ENCODE data around the gene TEKT5.

The TEKT5 gene

GRCh38 chr16:10609402-10609774 lies 85.3 kb downstream of the TEKT5 start:
- Histone ChIP-seq H3K4me1 (ENCODE audit: control insufficient read depth, low read depth, low read length) (no peaks in the 10 kb centered on the region), H3K9ac (ENCODE audit: low read length) (no peak overlapping the region), H3K18ac (ENCODE audit: low read length) (no peak overlapping the region), H3K4me3 (ENCODE audit: low read length) (no peak overlapping the region), H4K5ac (ENCODE audit: low read length) (no peak overlapping the region), H3K56ac (ENCODE audit: low read length) (no peak overlapping the region), H3K36me3 (ENCODE audit: control insufficient read depth, insufficient read depth, low read length) (no peaks in the 10 kb centered on the region), H3K23ac (ENCODE audit: low read length) (no peak overlapping the region), H2AK5ac (ENCODE audit: low read length) (no peak overlapping the region), H3K27ac (ENCODE audit: low read depth, low read length) (no peak overlapping the region), H2BK15ac (replicated peaks; ENCODE audit: low read depth) (no peak overlapping the region), H3K79me1 (ENCODE audit: low read length) (no peaks in the 10 kb centered on the region), H3K4me2 (ENCODE audit: low read length) (no peak overlapping the region), H3K79me2 (ENCODE audit: control insufficient read depth, insufficient read depth, low read length) (no peaks in the 10 kb centered on the region), H4K8ac (ENCODE audit: low read depth, low read length) (no peak overlapping the region), H2BK5ac (ENCODE audit: low read length) (no peak overlapping the region), H3K27me3 (ENCODE audit: insufficient read depth, low read length, poor library complexity) (no peaks in the 10 kb centered on the region), H3K4ac (ENCODE audit: low read depth, low read length) (no peak overlapping the region), H2BK120ac (ENCODE audit: low read depth, low read length) (no peak overlapping the region)
- no CpG with 5 or more reads among the region's 7 CpGs for WGBS (ENCODE audit: extremely low coverage, insufficient coverage, low lambda C conversion rate)
- DNase-seq = no peak

GRCh38 chr16:10608687-10609401 lies 85.9 kb downstream of the TEKT5 start:
- H3K56ac ChIP-seq (ENCODE audit: low read length) = no peak overlapping the region
- H3K27me3 ChIP-seq (ENCODE audit: insufficient read depth, low read length, poor library complexity) = no peaks in the 10 kb centered on the region
- H3K9ac ChIP-seq (ENCODE audit: low read length) = no peak overlapping the region
- no peak overlapping the region for H2BK5ac ChIP-seq (ENCODE audit: low read length)
- H3K4me1 ChIP-seq (ENCODE audit: control insufficient read depth, low read depth, low read length) = no peaks in the 10 kb centered on the region
- H4K8ac ChIP-seq (ENCODE audit: low read depth, low read length) = no peak overlapping the region
- H3K79me2 ChIP-seq (ENCODE audit: control insufficient read depth, insufficient read depth, low read length) = no peaks in the 10 kb centered on the region
- no peaks in the 10 kb centered on the region for H3K79me1 ChIP-seq (ENCODE audit: low read length)
- H3K27ac ChIP-seq (ENCODE audit: low read depth, low read length) = no peak overlapping the region
- no peak overlapping the region for H3K18ac ChIP-seq (ENCODE audit: low read length)
- H3K4me3 ChIP-seq (ENCODE audit: low read length) = no peak overlapping the region
- no peak overlapping the region for H2BK15ac ChIP-seq (replicated peaks; ENCODE audit: low read depth)
- no peaks in the 10 kb centered on the region for H3K36me3 ChIP-seq (ENCODE audit: control insufficient read depth, insufficient read depth, low read length)
- WGBS (ENCODE audit: extremely low coverage, insufficient coverage, low lambda C conversion rate) = no CpG with 5 or more reads among the region's 11 CpGs
- no peak for DNase-seq
- H3K4ac ChIP-seq (ENCODE audit: low read depth, low read length) = no peak overlapping the region
- no peak overlapping the region for H3K23ac ChIP-seq (ENCODE audit: low read length)
- H2AK5ac ChIP-seq (ENCODE audit: low read length) = no peak overlapping the region
- H2BK120ac ChIP-seq (ENCODE audit: low read depth, low read length) = no peak overlapping the region
- no peak overlapping the region for H4K5ac ChIP-seq (ENCODE audit: low read length)
- no peak overlapping the region for H3K4me2 ChIP-seq (ENCODE audit: low read length)

- Histone ChIP-seq H3K79me2 (ENCODE audit: control insufficient read depth, insufficient read depth, low read length) (no peaks in the 10 kb centered on the region), H2AK5ac (ENCODE audit: low read length) (no peak overlapping the region), H3K4me1 (ENCODE audit: control insufficient read depth, low read depth, low read length) (no peaks in the 10 kb centered on the region), H3K27me3 (ENCODE audit: insufficient read depth, low read length, poor library complexity) (no peaks in the 10 kb centered on the region), H3K23ac (ENCODE audit: low read length) (no peak overlapping the region), H3K4ac (ENCODE audit: low read depth, low read length) (no peak overlapping the region), H3K27ac (ENCODE audit: low read depth, low read length) (no peak overlapping the region), H2BK5ac (ENCODE audit: low read length) (no peak overlapping the region), H3K18ac (ENCODE audit: low read length) (no peak overlapping the region), H3K36me3 (ENCODE audit: control insufficient read depth, insufficient read depth, low read length) (no peaks in the 10 kb centered on the region), H4K8ac (ENCODE audit: low read depth, low read length) (no peak overlapping the region), H2BK120ac (ENCODE audit: low read depth, low read length) (no peak overlapping the region), H3K4me2 (ENCODE audit: low read length) (no peak overlapping the region), H3K79me1 (ENCODE audit: low read length) (no peaks in the 10 kb centered on the region), H4K5ac (ENCODE audit: low read length) (no peak overlapping the region), H3K56ac (ENCODE audit: low read length) (no peak overlapping the region), H2BK15ac (replicated peaks; ENCODE audit: low read depth) (no peak overlapping the region), H3K9ac (ENCODE audit: low read length) (no peak overlapping the region), H3K4me3 (ENCODE audit: low read length) (no peak overlapping the region)
- no CpG with 5 or more reads among the region's 3 CpGs for WGBS (ENCODE audit: extremely low coverage, insufficient coverage, low lambda C conversion rate)
- no peak for DNase-seq
These were observed 87.6 kb downstream of the TEKT5 start for GRCh38 chr16:10607157-10607556.

- no peak for DNase-seq
- Histone ChIP-seq H4K8ac (ENCODE audit: low read depth, low read length) (no peak overlapping the region), H2BK120ac (ENCODE audit: low read depth, low read length) (no peak overlapping the region), H2BK15ac (replicated peaks; ENCODE audit: low read depth) (no peak overlapping the region), H3K36me3 (ENCODE audit: control insufficient read depth, insufficient read depth, low read length) (no peaks in the 10 kb centered on the region), H3K4me3 (ENCODE audit: low read length) (no peak overlapping the region), H3K23ac (ENCODE audit: low read length) (no peak overlapping the region), H3K4ac (ENCODE audit: low read depth, low read length) (no peak overlapping the region), H2AK5ac (ENCODE audit: low read length) (no peak overlapping the region), H3K18ac (ENCODE audit: low read length) (no peak overlapping the region), H3K79me1 (ENCODE audit: low read length) (no peaks in the 10 kb centered on the region), H3K79me2 (ENCODE audit: control insufficient read depth, insufficient read depth, low read length) (no peaks in the 10 kb centered on the region), H3K4me2 (ENCODE audit: low read length) (no peak overlapping the region), H3K4me1 (ENCODE audit: control insufficient read depth, low read depth, low read length) (no peaks in the 10 kb centered on the region), H3K27me3 (ENCODE audit: insufficient read depth, low read length, poor library complexity) (no peaks in the 10 kb centered on the region), H4K5ac (ENCODE audit: low read length) (no peak overlapping the region), H3K56ac (ENCODE audit: low read length) (no peak overlapping the region), H3K27ac (ENCODE audit: low read depth, low read length) (no peak overlapping the region), H3K9ac (ENCODE audit: low read length) (no peak overlapping the region), H2BK5ac (ENCODE audit: low read length) (no peak overlapping the region)
- WGBS (ENCODE audit: extremely low coverage, insufficient coverage, low lambda C conversion rate) = no CpG with 5 or more reads among the region's 6 CpGs
These were observed 88.1 kb downstream of the TEKT5 start for GRCh38 chr16:10606607-10607006.

- H4K5ac ChIP-seq (ENCODE audit: low read length) = no peak overlapping the region
- H2BK120ac ChIP-seq (ENCODE audit: low read depth, low read length) = no peak overlapping the region
- no peak overlapping the region for H3K4ac ChIP-seq (ENCODE audit: low read depth, low read length)
- H3K27me3 ChIP-seq (ENCODE audit: insufficient read depth, low read length, poor library complexity) = no peaks in the 10 kb centered on the region
- no peak overlapping the region for H3K56ac ChIP-seq (ENCODE audit: low read length)
- no peak overlapping the region for H3K27ac ChIP-seq (ENCODE audit: low read depth, low read length)
- H3K79me1 ChIP-seq (ENCODE audit: low read length) = no peaks in the 10 kb centered on the region
- H3K9ac ChIP-seq (ENCODE audit: low read length) = no peak overlapping the region
- no peak overlapping the region for H2BK5ac ChIP-seq (ENCODE audit: low read length)
- no peak overlapping the region for H2AK5ac ChIP-seq (ENCODE audit: low read length)
- no peak overlapping the region for H3K18ac ChIP-seq (ENCODE audit: low read length)
- H3K36me3 ChIP-seq (ENCODE audit: control insufficient read depth, insufficient read depth, low read length) = no peaks in the 10 kb centered on the region
- H4K8ac ChIP-seq (ENCODE audit: low read depth, low read length) = no peak overlapping the region
- WGBS (ENCODE audit: extremely low coverage, insufficient coverage, low lambda C conversion rate) = no CpG with 5 or more reads among the region's 3 CpGs
- no peak for DNase-seq
- H3K4me2 ChIP-seq (ENCODE audit: low read length) = no peak overlapping the region
- no peaks in the 10 kb centered on the region for H3K79me2 ChIP-seq (ENCODE audit: control insufficient read depth, insufficient read depth, low read length)
- no peaks in the 10 kb centered on the region for H3K4me1 ChIP-seq (ENCODE audit: control insufficient read depth, low read depth, low read length)
- H2BK15ac ChIP-seq (replicated peaks; ENCODE audit: low read depth) = no peak overlapping the region
- H3K23ac ChIP-seq (ENCODE audit: low read length) = no peak overlapping the region
- H3K4me3 ChIP-seq (ENCODE audit: low read length) = no peak overlapping the region
These were observed 89.1 kb downstream of the TEKT5 start for GRCh38 chr16:10605636-10606035.
